Measurements from ENCODE around the gene LCAT.

DNA sequence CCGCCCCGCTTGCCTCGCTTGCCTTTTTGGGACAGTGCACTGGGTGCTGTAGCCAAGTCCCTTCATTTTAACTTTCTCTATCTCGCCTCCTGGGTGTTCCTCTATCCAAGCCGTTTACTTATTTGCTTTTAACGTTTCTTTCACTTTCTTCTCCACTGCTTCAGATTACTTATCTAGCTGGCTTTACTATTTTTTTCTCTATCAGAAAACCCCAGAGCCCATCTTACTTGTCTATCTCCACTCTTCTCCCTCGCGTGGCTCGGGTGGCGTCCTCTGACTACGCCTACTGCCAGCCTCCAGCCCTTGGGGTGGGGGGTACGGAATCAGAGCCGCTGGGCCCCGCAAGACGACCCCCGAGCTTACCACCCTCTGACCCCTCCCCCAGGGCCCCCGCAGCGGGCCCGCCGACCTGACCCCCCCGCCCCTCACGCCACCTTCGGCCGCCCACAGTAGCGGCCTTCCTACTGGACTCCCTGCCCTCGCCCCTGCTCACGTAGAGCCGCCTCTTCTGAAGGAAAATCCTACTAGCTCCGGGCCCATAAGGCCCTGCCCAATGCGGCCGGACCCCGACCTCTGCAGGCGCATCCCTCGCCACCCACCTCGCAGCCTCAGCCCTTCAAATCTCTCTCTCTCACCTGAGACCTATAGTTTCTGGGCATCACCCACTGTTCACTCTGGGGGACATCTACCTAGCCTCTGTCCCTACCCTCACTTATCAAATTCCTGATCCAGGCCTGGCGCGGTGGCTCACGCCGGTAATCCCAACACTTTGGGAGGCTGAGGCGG, 25.5 kb upstream of the LCAT start:
- TF ChIP-seq, protein P1, sequence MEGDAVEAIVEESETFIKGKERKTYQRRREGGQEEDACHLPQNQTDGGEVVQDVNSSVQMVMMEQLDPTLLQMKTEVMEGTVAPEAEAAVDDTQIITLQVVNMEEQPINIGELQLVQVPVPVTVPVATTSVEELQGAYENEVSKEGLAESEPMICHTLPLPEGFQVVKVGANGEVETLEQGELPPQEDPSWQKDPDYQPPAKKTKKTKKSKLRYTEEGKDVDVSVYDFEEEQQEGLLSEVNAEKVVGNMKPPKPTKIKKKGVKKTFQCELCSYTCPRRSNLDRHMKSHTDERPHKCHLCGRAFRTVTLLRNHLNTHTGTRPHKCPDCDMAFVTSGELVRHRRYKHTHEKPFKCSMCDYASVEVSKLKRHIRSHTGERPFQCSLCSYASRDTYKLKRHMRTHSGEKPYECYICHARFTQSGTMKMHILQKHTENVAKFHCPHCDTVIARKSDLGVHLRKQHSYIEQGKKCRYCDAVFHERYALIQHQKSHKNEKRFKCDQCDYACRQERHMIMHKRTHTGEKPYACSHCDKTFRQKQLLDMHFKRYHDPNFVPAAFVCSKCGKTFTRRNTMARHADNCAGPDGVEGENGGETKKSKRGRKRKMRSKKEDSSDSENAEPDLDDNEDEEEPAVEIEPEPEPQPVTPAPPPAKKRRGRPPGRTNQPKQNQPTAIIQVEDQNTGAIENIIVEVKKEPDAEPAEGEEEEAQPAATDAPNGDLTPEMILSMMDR (IDR thresholded peaks at IDR 0.05) = no peak
- TF ChIP-seq EP300 (IDR thresholded peaks at IDR 0.05) = no peak
